IPS-18c (cell line): ENCODE measurements around the gene SPTBN4.
"Not testable (repeated sequence)": the region's sequence is repeated elsewhere in the genome, so short reads cannot be mapped to it uniquely, and the experiment has no call there.

Experiments used
- H3K4me3 ChIP-seq: 2 replicates; pipeline ENCODE4 v1.7.0; 2013; ENCODE audit warnings: low read depth, mild to moderate bottlenecking, low read length, moderate library complexity; ENCODE audit not compliant: insufficient read depth
- H3K9me3 ChIP-seq: one replicate; pipeline ENCODE4 v1.6.1; 2013; ENCODE audit warnings: mild to moderate bottlenecking, low read length, moderate library complexity; ENCODE audit not compliant: control insufficient read depth, insufficient read depth

Gene SPTBN4

DNA sequence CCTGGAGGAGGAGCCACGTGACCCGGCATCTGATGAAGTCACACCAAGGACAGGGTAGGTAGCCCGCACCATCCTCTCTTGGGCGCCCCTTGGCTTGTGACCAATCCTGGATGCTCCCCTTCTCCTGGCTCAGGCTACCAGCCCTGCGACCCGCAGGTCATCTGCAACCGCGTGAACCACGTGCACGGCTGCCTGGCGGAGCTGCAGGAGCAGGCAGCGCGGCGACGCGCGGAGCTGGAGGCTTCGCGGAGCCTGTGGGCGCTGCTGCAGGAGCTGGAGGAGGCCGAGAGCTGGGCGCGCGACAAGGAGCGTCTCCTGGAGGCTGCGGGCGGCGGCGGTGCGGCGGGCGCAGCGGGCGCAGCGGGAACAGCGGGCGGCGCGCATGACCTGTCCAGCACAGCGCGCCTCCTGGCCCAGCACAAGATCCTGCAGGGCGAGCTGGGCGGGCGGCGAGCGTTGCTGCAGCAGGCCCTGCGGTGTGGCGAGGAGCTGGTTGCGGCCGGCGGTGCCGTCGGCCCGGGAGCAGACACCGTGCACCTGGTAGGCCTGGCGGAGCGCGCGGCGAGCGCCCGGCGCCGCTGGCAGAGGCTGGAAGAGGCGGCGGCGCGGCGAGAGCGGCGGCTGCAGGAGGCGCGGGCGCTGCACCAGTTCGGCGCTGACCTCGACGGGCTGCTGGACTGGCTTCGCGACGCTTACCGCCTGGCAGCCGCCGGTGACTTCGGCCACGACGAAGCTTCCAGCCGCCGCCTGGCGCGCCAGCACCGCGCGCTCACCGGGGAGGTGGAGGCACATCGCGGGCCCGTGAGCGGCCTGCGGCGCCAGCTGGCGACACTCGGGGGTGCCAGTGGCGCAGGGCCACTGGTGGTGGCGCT, 45.9 kb downstream of the SPTBN4 start:
- Histone ChIP-seq H3K9me3 (peaks cover 11% of the 10 kb centered on the region), H3K4me3 (peak overlapping the region; percentile 44)

- Histone ChIP-seq H3K9me3 (peaks cover 11% of the 10 kb centered on the region), H3K4me3 (no peak overlapping the region)
Measured at GRCh38 chr19:40513345-40513678, 46.5 kb downstream of the SPTBN4 start.

DNA sequence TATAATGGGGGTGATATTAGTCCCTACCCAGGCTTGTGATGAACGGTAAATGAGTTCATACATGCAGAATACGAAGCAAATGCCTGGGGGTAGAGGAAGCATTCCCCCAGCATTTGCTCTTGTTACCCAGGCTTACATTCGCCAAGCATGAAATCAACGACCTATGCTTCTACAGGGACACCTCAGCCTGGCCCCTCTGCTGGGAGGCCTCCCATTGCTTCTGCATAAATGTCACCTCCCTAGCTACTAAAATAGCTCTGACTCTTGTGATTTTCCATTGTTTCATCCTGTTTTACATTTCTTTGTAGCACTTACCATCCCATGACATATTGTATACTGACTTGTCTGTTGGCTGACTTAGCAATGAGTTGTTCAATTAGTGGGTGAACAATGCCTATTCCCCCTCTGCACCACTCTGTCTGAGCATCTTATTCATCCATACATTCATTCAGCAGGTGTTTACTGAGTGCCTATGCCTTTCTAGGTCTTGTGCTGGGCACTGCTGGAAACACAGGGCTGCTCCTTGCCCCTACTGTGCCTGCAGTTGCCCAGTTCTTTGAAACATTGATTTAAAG, 47.0 kb downstream of the SPTBN4 start:
- Histone ChIP-seq H3K4me3 (no peak overlapping the region), H3K9me3 (peaks cover 11% of the 10 kb centered on the region)

- Histone ChIP-seq H3K9me3 (peaks cover 10% of the 10 kb centered on the region), H3K4me3 (no peak overlapping the region)
Measured at GRCh38 chr19:40517248-40517647, 50.4 kb downstream of the SPTBN4 start.

DNA sequence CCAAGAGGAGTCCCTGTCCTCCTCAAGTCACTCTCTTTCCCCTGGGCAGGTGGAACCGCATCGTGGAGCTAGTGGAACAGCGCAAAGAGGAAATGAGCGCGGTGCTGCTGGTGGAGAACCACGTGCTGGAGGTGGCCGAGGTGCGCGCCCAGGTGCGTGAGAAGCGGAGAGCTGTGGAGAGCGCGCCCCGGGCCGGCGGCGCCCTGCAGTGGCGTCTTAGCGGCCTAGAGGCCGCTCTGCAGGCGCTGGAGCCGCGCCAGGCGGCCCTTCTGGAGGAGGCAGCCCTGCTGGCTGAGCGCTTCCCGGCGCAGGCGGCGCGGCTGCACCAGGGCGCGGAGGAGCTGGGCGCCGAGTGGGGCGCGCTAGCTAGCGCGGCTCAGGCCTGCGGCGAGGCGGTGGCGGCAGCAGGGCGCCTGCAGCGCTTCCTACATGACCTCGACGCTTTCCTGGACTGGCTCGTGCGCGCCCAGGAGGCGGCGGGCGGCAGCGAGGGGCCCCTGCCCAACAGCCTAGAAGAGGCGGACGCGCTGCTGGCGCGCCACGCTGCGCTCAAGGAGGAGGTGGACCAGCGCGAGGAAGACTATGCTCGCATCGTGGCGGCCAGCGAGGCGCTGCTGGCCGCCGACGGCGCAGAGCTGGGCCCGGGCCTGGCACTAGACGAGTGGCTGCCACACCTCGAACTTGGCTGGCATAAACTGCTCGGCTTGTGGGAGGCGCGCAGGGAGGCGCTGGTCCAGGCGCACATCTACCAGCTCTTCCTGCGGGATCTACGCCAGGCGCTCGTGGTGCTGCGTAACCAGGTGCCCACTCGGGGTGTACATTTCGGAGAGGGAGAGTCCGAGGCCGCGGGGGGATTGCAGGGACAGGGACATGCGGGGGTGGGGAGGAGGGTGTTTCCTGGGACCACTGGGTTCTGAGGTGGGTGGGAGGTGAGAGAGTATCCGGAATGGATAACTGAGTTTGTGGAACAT, 52.8 kb downstream of the SPTBN4 start:
- peak overlapping the region; percentile 31; the same call in 1 of the 2 replicates for H3K4me3 ChIP-seq
- H3K9me3 ChIP-seq: no peaks in the 10 kb centered on the region

DNA sequence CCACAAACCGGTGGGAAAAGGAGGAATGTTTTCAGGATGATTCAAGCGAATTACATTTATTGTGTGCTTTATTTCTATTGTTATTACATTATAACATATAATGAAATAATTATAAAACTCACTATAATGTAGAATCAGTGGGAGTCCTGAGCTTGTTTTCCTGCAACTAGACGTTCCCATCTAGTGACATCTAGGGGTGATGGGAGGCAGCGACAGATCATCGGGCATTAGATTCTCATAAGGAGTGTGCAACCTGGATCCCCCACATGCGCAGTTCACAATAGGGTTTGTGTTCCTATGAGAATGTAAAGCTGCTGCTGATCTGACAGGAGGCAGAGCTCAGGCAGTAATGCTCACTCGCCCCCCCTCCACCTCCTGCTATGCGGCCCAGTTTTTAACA, 54.5 kb downstream of the SPTBN4 start:
- H3K9me3 ChIP-seq: no peaks in the 10 kb centered on the region

DNA sequence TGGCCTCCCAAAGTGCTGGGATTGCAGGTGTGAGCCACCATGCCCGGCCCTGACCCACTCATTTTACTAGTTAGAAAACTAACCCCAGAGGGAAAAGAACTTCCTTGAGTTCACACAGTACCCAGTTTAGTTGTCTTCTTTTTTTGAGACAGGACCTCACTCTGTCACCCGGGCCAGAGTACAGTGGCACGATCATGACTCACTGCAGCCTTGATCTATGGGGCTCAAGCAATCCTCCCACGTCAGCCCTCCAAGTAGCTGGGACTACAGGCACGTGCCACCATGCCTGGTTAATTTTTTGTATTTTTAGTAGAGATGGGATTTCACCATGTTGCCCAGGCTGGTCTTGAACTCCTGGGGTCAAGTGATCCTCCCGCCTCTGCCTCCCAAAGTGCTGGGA, 55.1 kb downstream of the SPTBN4 start:
- H3K4me3 ChIP-seq, H3K9me3 ChIP-seq: not testable (repeated sequence)

More for the DNA sequence above, 54.5 kb downstream of the SPTBN4 start:
- H3K4me3 ChIP-seq: no peak overlapping the region

DNA sequence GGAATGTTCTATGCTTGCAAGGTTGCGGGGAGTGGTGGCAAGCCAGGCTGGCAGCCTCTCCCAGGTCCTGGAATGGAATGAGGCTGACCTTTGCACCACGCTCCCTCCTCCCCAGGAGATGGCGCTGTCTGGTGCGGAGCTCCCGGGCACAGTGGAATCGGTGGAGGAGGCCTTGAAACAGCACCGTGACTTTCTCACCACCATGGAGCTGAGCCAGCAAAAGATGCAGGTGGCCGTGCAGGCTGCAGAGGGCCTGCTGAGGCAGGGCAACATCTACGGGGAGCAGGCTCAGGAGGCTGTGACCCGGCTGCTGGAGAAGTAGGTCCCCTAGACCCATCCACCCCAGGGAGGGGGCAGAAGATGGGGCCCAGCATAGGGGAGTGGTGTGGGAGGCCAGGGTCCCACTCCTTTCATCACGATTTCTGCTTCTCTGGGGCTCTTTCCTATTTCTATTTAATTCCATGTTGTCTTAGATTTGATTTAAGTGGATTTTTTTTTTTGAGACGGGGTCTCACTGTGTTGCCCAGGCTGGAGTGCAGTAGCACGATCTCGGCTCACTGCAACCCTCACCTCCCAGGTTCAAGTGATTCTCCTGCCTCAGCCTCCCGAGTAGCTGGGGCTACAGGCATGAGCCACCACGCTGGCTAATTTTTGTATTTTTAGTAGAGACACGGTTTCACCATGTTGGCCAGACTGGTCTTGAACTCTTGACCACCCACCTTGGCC, 56.7 kb downstream of the SPTBN4 start:
- no peak overlapping the region for H3K4me3 ChIP-seq

DNA sequence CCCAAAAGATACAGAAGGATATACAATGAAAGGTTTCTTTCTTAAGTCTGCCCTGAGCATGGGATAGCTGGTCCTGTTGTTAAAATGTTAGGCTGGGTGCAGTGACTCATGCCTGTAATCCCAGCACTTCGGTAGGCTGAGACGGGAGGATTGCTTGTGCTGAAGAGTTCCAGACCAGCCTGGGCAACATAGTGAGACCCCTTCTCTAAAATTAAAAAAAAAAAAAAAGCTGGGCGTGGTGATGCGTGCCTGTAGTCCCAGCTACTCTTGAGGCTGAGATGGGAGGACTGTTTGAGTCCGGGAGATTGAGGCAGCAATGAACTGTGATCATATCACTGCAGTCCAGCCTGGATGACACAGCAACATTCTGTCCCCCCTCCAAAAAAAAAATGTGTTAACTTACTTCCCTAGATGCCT, 57.3 kb downstream of the SPTBN4 start:
- Histone ChIP-seq H3K4me3 (no peak overlapping the region), H3K9me3 (no peaks in the 10 kb centered on the region)

More for the DNA sequence above, 56.7 kb downstream of the SPTBN4 start:
- no peaks in the 10 kb centered on the region for H3K9me3 ChIP-seq

GRCh38 chr19:40524655-40525054, 57.9 kb downstream of the SPTBN4 start:
- Histone ChIP-seq H3K4me3 (no peak overlapping the region), H3K9me3 (no peaks in the 10 kb centered on the region)

DNA sequence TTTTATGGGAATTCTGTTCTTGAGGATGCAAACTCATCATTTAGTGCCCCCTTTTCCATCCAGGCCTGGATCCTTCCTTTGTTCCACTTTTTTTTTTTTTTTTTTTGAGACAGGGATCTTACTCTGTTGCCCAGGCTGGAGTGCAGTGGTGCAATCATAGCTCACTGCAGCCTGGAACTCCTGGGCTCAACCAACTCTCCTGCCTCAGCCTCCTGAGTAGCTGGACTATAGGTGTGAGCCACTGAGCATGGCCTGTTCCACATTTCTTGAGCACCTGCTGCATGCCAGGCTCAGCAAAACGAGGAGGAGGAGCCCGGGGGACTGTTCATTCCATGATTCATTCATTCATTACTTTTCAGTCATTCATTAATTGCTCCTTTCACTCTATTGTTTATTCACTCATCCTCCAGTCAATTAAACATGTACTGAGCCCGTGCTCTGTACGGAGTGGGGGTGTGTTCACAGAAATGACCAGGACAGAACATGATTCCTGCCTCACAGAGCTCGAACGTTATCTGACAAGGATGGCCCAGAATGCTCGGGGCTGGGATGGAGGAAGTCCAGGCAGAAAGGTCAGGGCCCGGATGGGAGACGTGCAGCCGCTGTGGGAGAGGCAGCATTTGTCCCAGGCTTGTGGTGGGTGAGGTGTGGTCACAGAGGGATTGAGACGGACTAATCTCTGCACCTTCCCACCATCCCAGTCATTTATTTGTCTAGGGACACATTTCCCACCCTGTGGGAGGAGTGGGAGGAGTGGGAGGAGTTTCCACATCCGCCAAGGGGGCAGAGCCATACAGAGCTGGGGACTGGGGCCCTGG, 58.6 kb downstream of the SPTBN4 start:
- no peaks in the 10 kb centered on the region for H3K9me3 ChIP-seq
- no peak overlapping the region for H3K4me3 ChIP-seq

GRCh38 chr19:40528078-40528477, 61.3 kb downstream of the SPTBN4 start:
- Histone ChIP-seq H3K4me3 (no peak overlapping the region), H3K9me3 (no peaks in the 10 kb centered on the region)

- no peak overlapping the region for H3K4me3 ChIP-seq
Measured at GRCh38 chr19:40528533-40529092, 61.8 kb downstream of the SPTBN4 start.

DNA sequence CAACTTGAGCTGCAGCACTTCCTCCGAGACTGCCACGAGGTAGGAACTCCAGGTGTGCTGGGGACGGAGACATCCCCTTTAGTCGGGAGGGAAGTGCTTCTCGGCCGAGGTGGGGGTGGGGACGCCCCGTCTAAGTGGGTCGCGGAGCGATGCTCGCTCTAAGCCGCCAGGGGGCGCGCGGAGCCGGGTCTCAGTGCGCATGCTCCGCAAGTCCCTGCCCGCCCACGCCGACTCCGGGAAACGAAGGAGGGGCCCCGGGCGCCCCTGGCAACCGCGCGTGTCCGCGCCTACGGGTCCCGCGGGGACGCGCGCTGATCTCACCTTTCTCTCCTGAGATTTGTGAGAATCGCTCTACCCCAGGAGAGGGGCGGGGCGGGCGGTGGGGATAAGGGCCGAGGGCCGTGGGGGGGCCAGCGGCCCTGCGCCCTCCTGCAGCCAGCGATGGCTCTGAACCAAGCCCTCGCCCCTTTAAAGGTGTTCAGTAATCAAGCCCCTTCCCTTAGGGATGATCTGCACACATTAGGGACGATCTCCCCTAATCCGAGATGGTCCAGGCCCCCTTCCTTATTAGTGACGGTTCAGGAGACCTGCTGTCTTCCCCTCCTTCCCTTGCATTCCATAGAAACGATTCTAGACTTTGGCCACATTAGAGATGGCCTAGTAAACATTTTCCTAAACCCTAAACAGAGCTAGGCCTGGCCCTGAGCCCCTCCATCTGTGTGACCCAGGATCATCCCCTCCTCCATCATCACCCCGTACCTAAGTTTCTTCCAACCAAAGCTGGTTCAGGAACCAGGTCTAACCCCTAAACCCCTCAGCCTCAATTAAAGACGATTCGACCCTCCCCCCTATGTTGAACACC, 62.5 kb downstream of the SPTBN4 start:
- H3K4me3 ChIP-seq: peak overlapping the region; percentile 51; the same call in 1 of the 2 replicates
- no peaks in the 10 kb centered on the region for H3K9me3 ChIP-seq

More at GRCh38 chr19:40528533-40529092, 61.8 kb downstream of the SPTBN4 start:
- H3K9me3 ChIP-seq: no peaks in the 10 kb centered on the region
